ENCODE results near the gene AGO4.

AGO4 gene

DNA sequence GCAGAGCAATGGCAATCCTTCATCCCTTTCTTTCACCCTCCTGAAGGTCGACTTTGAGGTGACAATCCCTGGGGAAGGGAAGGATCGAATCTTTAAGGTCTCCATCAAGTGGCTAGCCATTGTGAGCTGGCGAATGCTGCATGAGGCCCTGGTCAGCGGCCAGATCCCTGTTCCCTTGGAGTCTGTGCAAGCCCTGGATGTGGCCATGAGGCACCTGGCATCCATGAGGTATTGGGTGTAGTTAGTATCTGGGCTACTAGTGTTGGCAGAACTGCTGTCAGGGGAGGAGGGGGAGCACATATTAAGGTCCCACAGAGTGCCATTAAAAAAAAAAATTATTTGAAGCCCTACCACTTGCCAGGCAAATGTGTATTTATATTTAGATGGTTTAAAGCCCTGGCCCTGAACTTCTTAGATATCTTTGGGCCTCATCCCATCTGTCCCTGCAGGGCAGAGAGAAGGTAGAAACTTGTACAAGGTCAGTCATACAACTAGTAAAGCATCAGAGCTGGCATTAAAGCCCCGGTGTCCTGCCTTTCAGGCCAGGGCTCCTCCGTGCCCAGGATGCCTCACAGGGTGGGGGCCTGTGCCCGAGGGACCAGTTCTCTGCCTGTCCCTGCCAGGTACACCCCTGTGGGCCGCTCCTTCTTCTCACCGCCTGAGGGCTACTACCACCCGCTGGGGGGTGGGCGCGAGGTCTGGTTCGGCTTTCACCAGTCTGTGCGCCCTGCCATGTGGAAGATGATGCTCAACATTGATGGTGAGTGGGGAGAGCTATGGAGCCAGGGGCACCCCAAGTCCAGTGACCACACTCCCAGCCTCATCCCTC, 85.4 kb downstream of the AGO4 start:
- H3K36me3 ChIP-seq (ENCODE audit: control insufficient read depth, insufficient read depth, low read length) = peaks cover 37% of the 10 kb centered on the region
- WGBS, 2 experiments = 95 to 97% methylated on average over 14 of the region's 14 CpGs
- no peak overlapping the region for H3K4me3 ChIP-seq (ENCODE audit: insufficient read depth, low read depth, low read length)
- no peak overlapping the region for H3K27ac ChIP-seq (ENCODE audit: insufficient read depth, low read depth, low read length, poor library complexity, severe bottlenecking)
- no peaks in the 10 kb centered on the region for H3K9me3 ChIP-seq (ENCODE audit: control insufficient read depth, low read length)
- no peaks in the 10 kb centered on the region for H3K27me3 ChIP-seq (ENCODE audit: control insufficient read depth, insufficient read depth, low read length, poor library complexity, severe bottlenecking)
- H3K4me1 ChIP-seq (ENCODE audit: control insufficient read depth, insufficient read depth, low read length) = no peaks in the 10 kb centered on the region

DNA sequence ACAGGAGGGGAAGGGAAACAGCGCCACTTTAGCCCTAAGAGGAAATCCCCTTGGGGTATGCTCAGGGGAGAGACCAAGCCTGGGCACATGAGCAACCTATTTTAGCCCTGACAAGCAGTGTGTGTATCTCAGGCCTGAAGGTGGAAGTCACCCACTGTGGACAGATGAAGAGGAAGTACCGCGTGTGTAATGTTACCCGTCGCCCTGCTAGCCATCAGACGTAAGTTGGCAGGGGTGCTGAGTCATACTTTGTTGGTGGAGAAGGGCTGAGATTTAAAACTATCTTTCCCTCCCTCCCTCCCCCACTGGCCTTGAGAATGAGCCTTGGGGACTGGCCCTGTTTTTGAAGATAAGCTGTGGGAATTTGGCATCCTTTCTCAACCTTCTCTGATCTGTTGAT, 86.4 kb downstream of the AGO4 start:
- H3K36me3 ChIP-seq (ENCODE audit: control insufficient read depth, insufficient read depth, low read length) = peaks cover 33% of the 10 kb centered on the region
- no peaks in the 10 kb centered on the region for H3K27me3 ChIP-seq (ENCODE audit: control insufficient read depth, insufficient read depth, low read length, poor library complexity, severe bottlenecking)
- WGBS, 2 experiments = 89 to 91% methylated on average over 5 to 6 of the region's 6 CpGs
- no peaks in the 10 kb centered on the region for H3K9me3 ChIP-seq (ENCODE audit: control insufficient read depth, low read length)
- no peak overlapping the region for H3K27ac ChIP-seq (ENCODE audit: insufficient read depth, low read depth, low read length, poor library complexity, severe bottlenecking)
- no peaks in the 10 kb centered on the region for H3K4me1 ChIP-seq (ENCODE audit: control insufficient read depth, insufficient read depth, low read length)
- H3K4me3 ChIP-seq (ENCODE audit: insufficient read depth, low read depth, low read length) = no peak overlapping the region

DNA sequence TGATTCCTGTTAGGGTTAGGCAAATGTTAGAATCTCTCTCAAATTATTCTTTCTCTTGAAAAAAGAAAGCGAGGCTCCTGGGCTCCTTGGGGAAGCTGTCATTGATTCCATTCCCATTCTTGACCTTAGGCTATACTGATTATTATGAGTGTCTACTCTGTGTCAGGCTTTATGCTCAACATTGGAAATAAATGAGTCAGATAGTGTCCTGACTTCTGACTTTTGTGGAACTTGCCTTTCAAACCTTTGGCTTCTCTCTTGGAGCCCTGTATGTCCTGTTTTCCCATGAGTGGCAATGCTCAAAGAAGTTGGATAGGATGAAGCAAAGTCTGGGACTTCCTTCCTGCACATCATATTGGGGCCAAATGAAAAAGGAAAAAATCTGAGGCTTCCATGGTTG, 86.8 kb downstream of the AGO4 start:
- Histone ChIP-seq H3K36me3 (ENCODE audit: control insufficient read depth, insufficient read depth, low read length) (peaks cover 30% of the 10 kb centered on the region), H3K27ac (ENCODE audit: insufficient read depth, low read depth, low read length, poor library complexity, severe bottlenecking) (no peak overlapping the region), H3K27me3 (ENCODE audit: control insufficient read depth, insufficient read depth, low read length, poor library complexity, severe bottlenecking) (no peaks in the 10 kb centered on the region), H3K9me3 (ENCODE audit: control insufficient read depth, low read length) (no peaks in the 10 kb centered on the region), H3K4me3 (ENCODE audit: insufficient read depth, low read depth, low read length) (no peak overlapping the region), H3K4me1 (ENCODE audit: control insufficient read depth, insufficient read depth, low read length) (no peaks in the 10 kb centered on the region)
- 86 to 92% methylated on average over 1 of the region's 1 CpG for WGBS, 2 experiments

DNA sequence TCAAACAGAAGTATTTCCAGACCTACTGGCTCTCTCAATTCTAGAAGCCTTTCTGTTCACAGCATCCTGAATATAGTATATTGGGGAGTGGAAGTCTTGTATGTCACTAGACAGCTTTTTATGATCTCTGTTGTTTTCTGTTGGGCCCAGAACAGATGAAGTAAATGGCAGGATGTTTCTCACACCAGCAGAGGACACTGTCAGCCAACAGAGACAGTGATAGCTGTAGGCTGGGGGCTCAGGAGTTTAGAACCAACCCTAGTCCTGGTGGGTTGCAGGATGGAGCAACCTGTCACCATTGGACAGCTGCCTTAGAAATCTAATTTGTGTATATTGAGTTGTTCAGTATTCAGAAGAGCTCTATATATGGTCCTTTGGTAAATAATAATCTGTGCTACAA, 92.1 kb downstream of the AGO4 start:
- Histone ChIP-seq H3K36me3 (ENCODE audit: control insufficient read depth, insufficient read depth, low read length) (peaks cover 23% of the 10 kb centered on the region), H3K4me1 (ENCODE audit: control insufficient read depth, insufficient read depth, low read length) (no peaks in the 10 kb centered on the region), H3K27ac (ENCODE audit: insufficient read depth, low read depth, low read length, poor library complexity, severe bottlenecking) (no peak overlapping the region), H3K4me3 (ENCODE audit: insufficient read depth, low read depth, low read length) (no peak overlapping the region), H3K27me3 (ENCODE audit: control insufficient read depth, insufficient read depth, low read length, poor library complexity, severe bottlenecking) (no peaks in the 10 kb centered on the region), H3K9me3 (ENCODE audit: control insufficient read depth, low read length) (no peaks in the 10 kb centered on the region)

DNA sequence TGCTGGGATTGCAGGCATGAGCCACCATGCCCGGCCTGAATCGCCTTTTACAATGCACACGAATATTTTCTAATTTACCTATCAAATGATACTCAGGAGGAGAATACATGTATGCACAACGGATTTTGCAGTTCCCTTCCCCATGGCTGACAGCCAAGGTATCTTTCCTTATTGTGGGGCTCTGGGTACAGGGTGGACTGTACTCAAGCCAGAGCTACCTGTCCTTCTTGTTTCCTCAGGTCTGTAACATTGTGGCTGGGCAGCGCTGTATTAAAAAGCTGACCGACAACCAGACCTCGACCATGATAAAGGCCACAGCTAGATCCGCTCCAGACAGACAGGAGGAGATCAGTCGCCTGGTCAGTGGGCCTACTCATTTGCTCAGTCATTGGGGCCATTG, 93.4 kb downstream of the AGO4 start:
- WGBS, 2 experiments = 94 to 97% methylated on average over 9 of the region's 9 CpGs
- H3K27me3 ChIP-seq (ENCODE audit: control insufficient read depth, insufficient read depth, low read length, poor library complexity, severe bottlenecking) = no peaks in the 10 kb centered on the region
- no peaks in the 10 kb centered on the region for H3K4me1 ChIP-seq (ENCODE audit: control insufficient read depth, insufficient read depth, low read length)
- no peak overlapping the region for H3K4me3 ChIP-seq (ENCODE audit: insufficient read depth, low read depth, low read length)
- H3K9me3 ChIP-seq (ENCODE audit: control insufficient read depth, low read length) = no peaks in the 10 kb centered on the region
- peaks cover 14% of the 10 kb centered on the region for H3K36me3 ChIP-seq (ENCODE audit: control insufficient read depth, insufficient read depth, low read length)
- no peak overlapping the region for H3K27ac ChIP-seq (ENCODE audit: insufficient read depth, low read depth, low read length, poor library complexity, severe bottlenecking)

DNA sequence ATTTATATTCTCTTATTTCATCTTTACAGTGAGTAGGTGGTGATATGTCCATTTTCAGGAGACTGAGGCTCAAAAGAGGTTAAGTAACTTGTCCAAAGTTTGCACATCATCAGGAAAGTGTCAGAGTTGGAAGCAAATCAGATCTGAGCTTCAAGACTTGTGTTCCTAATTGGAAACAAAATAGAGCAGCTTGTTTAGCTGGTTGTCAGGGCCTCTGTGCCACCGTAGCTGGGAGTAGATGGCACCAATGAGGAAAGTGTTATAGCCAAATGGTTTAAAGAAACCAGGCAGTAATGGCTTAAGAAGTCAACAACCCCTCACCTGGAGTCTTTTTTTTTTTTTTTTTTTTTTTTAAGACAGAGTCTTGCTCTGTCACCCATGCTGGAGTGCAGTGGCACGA, 94.9 kb downstream of the AGO4 start:
- 94 to 96% methylated on average over 2 of the region's 2 CpGs for WGBS, 2 experiments
- Histone ChIP-seq H3K4me1 (ENCODE audit: control insufficient read depth, insufficient read depth, low read length) (no peaks in the 10 kb centered on the region), H3K4me3 (ENCODE audit: insufficient read depth, low read depth, low read length) (no peak overlapping the region), H3K27me3 (ENCODE audit: control insufficient read depth, insufficient read depth, low read length, poor library complexity, severe bottlenecking) (no peaks in the 10 kb centered on the region), H3K27ac (ENCODE audit: insufficient read depth, low read depth, low read length, poor library complexity, severe bottlenecking) (no peak overlapping the region), H3K36me3 (ENCODE audit: control insufficient read depth, insufficient read depth, low read length) (peaks cover 25% of the 10 kb centered on the region), H3K9me3 (ENCODE audit: control insufficient read depth, low read length) (no peaks in the 10 kb centered on the region)
